8988T (cell line): ENCODE measurements around the gene GPRIN3.
"Not testable (repeated sequence)": the region's sequence is repeated elsewhere in the genome, so short reads cannot be mapped to it uniquely, and the experiment has no call there.

Source experiments
- DNase-seq: peaks from one replicate; pipeline ENCODE4 v3.0.0; 2011

GPRIN3 gene

GRCh38 chr4:89311433-89311832, 3.8 kb upstream of the GPRIN3 start:
- no peak for DNase-seq

DNA sequence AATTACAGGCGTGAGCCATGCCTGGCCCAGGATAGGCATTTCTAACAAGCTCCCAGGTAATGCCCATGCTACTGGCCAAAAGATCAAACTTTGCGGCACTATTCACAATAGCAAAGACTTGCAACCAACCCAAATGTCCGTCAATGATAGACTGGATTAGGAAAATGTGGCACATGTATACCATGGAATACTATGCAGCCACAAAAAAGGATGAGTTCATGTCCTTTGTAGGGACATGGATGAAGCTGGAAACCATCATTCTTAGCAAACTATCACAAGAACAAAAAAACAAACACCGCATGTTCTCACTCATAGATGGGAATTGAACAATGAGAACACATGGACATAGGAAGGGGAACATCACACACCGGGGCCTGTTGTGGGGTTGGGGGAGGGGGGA, 1.6 kb upstream of the GPRIN3 start:
- not testable (repeated sequence) for DNase-seq

GRCh38 chr4:89308161-89308500, 531 bp upstream of the GPRIN3 start:
- DNase-seq, result peak; percentile 6

GRCh38 chr4:89307178-89307445, 488 bp downstream of the GPRIN3 start:
- no peak for DNase-seq

DNA sequence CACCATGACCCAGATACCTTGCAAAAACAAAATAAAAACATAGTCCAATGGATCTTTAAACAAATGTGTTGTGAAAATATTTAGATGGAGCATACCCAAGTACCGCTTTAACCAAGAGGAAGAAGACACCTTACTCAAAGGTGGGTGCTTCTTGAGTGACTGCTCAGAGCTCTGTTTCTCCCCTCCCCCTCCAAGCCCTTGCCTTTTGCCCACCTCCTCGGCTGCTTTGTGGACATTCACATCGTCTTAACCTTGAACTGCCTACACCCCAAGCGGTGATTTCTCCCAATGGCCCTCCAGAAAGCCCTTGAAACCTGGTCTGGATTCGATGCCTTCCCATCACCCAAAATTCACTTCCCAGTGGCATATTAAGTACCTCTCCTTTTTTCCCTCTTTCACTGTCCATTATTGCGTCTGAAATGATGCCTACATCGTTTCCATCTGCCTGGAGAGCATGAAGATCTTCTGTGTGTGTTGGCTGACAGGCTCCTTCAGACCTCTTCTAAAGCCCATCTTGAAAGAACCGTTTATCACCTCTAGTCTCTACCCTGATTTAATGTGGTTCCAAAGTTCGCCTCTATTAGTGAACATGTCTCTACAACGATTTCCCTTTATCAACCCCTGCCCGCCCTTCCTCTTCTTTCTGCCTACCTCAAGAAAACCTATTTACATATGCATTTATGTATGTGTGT, 968 bp downstream of the GPRIN3 start:
- DNase-seq, result no peak

DNA sequence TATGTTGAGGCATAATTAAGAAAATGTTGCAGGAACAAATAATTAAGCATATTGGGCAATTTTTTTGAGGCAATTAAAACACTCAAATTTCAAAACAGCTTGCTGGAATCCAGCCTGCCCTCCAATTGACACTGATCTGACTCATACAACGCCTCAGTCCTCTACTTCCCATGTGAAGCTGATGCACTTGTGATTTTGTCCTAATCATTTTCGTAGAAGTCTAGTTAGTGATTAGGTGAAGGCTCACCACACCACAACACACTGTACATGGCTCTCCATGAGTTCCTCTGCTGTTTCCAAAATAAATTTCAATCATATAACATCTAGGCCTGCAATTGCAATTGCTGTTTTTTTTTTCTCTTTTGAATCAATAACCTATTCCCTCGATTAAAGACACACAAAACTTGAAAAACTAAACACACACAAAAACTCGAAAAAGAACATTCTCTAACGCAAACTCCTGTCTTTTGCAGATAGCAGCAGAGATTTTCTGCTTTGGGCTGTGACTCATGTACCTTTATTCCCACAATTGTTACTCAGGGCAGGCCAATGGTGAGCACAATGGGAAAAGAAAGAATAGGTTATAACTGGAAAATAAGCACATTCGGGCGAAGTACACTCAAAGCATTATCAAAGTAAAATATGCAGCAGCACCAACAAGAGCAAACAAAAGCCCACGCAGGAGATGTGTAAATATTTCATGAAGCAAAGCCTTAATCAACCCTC, 1.7 kb downstream of the GPRIN3 start:
- no peak for DNase-seq

DNA sequence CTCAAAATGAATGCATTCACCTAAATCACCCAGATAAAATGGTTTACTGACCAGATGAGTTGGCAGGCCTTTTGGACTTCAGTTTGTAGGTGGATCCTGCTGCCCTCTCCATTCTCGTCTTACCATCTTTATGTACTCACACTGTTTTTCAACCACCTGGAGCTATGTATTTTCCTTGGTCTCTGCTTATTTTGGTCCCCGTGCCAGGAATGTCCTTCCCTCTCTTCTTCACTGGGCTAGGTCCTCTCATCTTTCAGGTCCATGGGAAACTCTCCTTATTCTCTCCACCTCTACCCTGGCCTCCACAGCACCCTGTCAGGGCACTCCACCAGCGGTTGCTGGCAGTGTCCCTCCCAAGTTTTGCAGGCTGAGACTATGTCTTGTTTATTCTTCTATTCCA, 2.6 kb downstream of the GPRIN3 start:
- no peak for DNase-seq

- DNase-seq, result no peak
Observed at GRCh38 chr4:89303814-89304388, 3.7 kb downstream of the GPRIN3 start.

DNA sequence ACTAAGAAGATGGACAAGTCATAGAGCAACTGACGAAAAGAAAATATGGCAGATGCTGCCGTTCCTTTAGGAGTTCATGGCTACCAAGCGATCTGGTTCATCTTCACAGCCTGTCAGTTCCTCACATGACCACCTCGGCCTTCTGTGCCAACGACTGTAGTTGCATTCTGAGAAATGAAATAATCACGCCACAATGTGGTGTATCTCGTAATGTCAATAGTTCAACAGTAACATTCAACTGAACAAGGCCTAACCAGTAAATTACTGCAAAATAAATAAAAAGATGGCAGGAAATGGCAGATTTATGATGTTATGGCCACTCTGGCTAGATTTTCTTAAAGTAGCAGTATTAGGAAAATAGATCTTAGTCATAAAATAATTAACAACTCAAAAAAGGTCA, 4.4 kb downstream of the GPRIN3 start:
- DNase-seq, result no peak

DNA sequence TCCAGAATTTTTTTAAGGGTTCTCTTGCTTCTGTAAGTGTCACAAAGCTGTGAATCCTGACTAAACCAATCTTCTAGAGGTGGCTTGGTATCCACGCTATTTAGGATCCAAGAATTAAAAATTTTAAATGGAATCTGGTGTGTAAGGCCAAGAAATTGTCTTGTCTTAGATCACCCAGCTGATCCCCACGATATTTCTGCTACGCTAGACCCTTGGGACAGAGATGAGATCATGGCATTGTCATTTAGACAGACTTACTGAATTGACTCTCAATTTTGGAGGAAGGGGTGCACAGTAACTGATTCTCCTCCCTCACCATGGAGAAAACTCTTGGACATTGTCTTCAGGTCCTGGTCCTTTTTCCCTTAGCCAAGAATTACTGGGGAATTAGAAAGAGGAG, 5.7 kb downstream of the GPRIN3 start:
- no peak for DNase-seq

DNA sequence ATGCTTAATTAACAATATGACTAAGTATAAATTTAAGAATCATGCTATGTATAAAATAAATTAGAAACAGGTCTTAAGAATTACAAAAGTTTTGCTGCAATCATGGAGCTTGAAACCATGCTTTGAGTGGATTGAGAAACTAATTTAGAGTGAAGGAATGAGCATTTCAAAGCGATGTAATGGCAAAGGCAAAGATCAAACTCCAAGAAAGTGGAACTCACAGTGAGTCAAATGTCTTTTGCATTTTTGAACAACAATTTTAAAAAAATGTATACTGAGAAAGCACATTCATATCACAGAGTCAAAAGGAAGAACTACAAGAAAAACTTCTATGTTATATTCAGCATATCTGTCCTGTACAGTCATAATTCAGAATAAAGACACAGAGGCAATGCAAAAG, 6.6 kb downstream of the GPRIN3 start:
- DNase-seq, result no peak

DNA sequence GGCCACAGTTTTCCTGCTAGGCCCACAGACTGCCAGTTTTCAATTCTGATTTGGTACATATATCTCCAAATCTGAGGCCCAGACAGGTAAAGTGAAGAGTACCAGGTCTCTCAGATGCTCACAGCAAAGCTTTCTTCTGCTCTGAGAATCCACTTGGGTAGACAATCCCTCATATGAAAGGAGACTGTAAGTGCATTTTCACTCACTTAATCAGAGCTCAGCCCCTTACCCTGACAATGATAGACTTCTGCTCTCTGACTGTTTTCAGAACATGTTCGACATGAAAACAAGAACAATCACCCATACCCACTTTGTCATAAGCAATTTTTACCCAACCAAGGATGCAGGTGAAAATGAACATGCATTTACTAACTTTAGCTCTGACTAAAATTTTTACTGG, 7.1 kb downstream of the GPRIN3 start:
- no peak for DNase-seq

DNA sequence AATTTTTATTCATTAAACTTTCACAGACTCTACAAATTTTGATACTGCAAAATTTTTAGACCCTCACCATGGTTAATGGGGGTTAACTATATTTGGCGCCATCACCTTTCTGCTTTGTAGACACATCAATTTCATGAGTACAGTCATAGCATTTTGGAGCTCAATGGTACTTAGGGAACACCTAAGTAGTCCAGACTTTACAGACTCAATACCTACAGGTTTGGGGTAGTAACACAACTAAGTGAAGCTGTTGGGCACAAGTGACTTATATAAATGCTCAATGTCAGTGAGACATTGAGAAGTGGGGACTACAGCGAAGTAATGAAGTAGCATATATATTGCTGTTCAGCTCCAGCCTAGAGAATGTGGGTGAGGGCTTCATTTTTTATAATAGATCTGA, 7.5 kb downstream of the GPRIN3 start:
- no peak for DNase-seq

DNA sequence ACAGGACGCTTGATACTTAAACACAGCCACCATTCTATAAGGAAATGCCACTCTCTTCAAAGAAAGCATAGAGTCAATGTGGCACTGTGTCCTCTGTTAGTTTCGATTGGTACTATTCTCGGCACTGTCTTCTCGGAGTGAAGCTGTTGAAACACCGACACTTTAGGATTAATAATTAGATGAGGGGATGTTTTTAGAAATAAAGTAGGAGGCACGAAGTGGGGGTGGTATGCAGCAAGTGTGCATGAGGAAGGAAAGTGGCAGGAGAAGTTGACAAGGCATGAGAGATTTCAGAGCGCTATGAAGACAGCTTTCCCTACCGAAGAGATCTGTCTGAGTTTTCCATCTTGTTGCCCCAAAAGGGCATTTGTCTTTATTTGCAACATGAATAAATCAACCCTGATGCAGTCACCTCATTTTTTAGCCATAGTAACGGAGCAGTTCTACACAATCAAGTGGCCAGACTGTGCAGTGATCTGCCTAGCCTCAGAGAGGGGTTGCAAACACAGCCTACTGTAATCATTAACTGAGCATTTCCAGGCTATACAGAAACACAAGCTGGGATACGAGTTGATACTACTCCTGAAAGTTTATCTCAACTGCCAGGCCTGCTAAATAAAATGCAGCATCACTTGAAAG, 8.3 kb downstream of the GPRIN3 start:
- DNase-seq, result no peak

DNA sequence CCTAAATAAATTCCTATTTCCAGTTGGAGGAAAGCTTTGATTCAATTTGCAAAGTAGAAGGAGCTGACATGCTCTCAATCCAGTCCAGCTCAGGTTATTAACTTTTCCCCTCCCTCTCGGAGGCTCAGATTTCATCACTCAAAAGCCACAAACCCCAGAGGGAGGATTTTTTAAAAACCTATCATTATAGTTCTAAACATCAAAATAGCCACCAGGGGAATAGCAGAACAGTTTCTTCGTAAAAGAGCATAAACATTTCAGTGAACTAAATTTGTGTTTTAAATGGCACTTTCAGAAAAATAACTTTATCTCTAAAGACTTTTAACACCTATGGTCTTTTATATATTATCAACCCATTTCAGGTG, 8.8 kb downstream of the GPRIN3 start:
- DNase-seq, result no peak

DNA sequence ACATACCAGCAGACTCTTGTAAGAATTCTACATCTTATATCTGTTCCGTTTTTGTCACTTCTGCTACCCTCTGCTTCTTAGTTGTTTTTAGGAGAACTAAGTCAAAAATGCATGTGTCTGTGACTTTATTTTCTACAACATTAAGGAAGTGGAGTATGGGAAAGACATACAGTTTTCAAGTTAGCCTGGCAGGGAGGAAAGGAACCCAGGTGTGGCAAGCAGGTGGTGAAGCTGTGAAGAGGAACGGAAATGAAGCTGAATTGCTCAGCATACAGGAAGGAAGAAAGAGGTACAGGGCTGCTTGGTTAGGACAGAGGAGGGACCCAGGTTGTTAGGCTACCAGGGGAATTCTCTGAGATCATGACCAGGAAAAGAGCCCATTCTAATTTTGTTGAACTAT, 9.4 kb downstream of the GPRIN3 start:
- no peak for DNase-seq

DNA sequence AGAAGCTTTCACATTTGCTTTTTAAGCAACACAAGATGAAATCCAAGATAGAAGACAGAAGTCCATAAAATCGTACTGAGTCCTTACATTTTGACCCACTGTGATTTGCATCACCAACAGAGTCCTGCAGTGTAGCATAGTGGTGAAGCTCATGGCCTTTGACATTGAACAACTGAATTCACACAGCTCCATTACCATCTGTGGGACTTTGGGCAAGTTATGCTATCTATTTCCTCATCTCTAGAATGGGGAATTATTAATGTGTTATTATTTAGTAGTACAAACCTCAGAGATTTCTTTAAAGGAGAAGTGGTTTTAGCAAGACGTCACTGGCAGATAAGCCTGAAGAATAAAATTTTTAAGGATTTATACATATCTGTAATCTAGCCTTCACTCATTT, 10.7 kb downstream of the GPRIN3 start:
- DNase-seq, result no peak

DNA sequence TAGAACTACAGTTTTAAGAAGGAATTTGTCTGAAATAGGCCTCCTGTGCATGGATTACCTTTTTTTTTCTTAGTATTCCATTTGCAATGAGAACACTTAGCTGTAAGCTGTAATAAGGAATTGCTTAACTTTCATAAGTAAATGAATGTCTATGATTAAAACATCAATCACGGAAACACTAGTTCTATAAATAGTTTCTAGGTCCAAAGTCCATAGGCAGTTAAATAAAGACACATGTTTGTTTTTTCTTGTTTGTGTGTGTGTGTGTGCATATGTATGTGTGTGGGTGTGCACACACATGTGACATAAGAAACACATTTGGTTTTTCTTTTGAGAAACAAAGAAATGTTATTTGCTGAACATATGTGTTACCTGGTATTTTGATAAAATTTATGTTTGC, 11.2 kb downstream of the GPRIN3 start:
- no peak for DNase-seq

- no peak for DNase-seq
Observed at GRCh38 chr4:89295415-89295927, 12.1 kb downstream of the GPRIN3 start.

DNA sequence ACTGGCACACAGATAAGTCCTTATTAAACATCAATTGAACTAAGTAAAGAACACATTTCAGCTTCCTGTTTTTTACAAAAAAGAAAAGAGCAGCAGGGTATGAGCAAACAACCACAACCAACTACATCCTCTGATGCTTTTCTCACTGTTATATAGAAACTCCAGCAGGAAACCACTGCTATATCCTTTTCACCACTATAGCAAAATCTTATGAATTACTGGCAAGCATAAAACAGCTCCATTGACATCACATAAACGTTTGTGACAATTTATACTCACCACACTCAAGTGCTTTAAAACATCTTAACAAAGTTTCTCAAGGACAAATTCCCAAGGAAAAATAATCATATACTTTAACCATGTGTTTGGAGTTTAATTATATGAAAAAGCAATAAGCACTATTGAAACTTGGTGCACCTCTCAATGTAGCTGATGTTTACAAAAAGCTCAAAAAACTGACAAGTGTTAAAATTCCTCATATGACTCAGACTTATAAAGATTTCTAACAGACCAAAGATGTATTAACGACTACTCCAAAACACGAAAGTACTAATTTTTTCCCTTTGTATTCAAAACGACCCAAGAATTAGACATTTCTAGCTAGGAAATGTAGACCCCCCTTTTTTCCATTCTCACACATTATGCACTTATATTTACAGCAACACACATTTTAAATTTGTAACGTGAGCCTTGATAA, 12.9 kb downstream of the GPRIN3 start:
- DNase-seq, result no peak

GRCh38 chr4:89293299-89293698, 14.3 kb downstream of the GPRIN3 start:
- no peak for DNase-seq

DNA sequence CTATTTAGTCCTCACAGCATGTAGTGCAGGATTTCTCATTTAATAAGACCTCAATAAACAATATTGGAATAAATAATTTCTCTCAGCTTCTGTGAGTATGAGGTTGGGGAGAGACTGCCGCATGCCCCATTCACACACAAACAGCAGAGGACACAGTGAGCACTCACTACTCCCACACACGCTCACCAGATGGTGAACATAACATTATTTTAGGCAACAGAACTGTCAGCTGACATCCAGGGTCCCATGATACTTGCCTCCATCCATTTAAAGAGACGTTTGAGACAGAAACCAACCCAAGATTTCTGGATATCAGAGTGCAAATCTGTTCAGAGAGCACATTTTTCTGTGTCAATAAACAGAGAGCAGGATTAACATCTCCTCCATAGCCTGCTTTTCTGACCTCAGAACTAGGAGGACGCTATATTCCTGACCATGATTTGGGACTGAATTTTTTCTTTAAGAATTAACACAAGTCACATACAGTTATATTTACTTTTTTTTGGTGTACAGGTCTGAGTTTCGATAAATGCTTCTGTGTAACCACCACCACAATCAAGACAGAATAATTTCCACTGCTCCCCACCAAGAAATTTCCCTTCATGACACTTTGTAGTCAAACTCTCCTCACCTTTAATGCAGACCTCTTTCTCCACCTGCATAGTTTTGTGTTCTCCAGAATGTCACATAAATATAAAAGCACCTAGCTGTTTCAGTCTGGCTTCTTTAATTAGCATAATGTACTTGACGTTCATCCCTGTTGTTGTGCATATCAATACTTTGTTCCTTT, 16.7 kb downstream of the GPRIN3 start:
- DNase-seq, result no peak

- no peak for DNase-seq
Observed at GRCh38 chr4:89289312-89289711, 18.3 kb downstream of the GPRIN3 start.
